NCI-H226 (cell line): ENCODE results near the gene PXMP2.
"Not testable (repeated sequence)": the region's sequence is repeated elsewhere in the genome, so short reads cannot be mapped to it uniquely, and the experiment has no call there.

Experiments
- DNase-seq: peaks from one replicate; pipeline ENCODE4 v3.0.0-alpha.2; 2015

Gene PXMP2

DNA sequence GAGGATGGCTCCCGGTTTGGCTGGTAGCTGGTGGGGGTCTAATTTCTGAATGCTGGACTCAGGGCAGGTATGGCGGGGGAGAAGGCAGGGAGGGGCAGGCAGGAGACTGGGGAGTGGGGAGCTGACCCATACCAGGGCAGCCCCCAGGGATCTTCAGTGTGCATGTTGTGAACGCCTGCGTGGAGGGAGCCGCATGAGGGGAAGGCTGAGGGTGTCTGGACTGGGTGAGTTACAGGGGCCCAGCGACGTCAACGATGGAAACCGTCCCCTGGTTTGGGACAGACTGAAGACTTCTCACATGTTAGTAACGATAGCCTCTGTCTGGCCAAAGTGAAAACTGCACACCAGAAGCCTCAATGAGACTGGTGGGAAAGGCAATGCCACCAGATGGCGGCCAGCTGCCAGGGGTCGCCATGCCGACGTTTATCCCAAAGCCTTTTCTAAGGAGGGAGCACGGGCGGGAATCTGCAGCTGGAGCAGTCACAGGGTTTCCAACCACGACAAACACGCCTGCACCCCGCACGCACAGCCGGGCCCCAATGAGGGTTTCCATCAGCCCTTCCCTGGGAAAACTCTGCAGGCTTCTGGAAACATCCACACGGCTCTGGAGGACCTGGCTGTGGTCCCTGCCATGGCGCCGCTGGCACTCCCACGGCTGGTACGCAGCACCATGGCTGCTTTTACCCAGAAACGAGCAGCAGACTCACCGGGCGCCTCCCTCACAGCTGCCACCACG lies 37.3 kb downstream of the PXMP2 start:
- no peak for DNase-seq

DNA sequence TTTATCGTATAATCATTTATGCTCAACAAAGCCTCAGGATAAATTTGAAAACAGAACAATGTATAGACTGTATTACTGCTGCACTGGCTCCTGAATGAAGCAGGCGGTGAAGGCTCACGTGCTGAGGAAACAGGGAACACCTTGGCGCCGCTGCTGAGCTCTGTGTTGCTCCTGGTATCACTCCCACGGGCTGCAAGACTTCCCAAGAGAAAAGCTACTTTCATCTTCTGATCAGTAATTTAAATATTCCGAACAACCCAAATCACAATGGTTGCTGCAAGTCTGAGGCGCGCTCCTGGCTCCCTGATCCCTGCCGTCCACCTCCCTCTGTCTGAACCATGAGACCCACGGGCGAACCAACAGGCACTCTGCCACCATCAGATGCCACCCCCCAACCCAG lies 39.0 kb downstream of the PXMP2 start:
- DNase-seq, result no peak

GRCh38 chr12:132727091-132727794 lies 39.9 kb downstream of the PXMP2 start:
- DNase-seq, result no peak

DNA sequence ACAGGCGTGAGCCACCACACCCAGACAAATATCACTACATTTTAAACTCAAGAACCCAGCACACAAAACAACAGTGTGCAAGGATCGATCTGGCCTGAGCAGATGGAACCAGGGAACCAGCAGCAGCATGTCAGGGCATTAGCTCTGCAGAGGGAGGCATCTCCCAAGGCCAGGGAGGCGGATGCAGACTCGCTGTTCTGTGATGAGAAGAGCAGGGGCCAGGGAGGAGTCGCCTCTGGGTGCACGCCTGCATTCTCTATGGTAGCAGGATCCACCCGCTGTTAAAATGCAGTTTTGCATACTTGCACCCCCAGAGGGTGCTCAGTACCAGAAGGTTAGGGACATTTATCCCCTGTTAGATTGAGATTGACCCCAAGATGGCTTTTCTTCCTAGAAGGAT lies 41.1 kb downstream of the PXMP2 start:
- no peak for DNase-seq

DNA sequence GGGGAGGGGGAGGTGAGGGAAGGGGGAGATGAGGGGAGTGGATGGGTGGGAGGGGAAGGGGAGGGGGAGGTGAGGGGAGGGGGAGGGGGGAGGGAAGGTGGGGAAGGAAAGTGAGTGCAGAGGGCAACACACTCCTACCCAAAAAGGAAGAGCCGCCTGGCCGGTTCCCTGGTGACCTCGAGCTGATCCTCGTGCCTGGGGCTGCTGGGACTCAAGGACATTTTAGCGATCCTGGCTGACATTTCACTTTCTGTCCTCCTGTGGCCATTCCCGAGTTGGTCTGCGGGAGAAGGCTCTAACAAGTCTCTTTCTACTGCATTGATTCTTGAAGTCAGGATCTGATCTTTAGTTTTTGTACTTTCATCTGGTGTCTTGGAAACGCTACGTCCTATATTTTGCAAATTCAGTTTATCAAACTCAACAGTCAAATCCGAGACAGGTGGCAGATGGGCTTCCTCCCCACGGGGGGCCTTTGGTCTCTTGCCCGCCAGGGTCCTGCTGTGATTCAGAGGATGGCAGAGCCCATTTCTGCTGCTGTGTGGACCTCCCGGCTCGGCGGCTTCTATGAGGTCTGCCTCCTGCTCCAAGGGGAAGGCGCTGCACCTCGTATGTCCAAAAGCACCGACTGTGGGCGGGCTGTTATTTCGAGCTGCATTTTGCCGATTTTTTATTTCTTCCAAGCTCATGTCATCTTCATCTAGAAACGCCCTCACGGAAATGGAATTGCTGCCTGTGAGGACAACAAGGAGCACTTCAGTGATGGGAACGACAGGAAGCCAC lies 42.3 kb downstream of the PXMP2 start:
- no peak for DNase-seq

GRCh38 chr12:132730353-132730752 lies 43.0 kb downstream of the PXMP2 start:
- no peak for DNase-seq

DNA sequence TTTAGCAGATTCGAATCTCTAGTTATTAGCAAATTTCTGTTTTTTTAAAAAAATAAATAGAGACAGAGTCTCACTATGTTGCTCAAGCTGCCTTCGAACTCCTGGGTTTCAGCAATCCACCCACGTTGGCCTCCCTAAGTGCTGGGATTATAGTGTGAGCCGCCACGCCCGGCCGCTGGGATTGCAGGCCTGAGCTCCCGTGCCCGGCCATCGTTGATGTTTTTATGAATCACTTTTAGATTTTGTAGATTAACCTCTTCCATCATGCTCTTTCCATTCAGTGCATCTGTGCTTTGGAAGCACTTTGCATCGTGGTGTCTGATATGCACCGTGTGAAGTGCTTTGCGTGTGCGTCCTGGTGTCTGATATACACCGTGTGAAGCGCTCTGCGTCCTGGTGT lies 44.2 kb downstream of the PXMP2 start:
- DNase-seq, result no peak

DNA sequence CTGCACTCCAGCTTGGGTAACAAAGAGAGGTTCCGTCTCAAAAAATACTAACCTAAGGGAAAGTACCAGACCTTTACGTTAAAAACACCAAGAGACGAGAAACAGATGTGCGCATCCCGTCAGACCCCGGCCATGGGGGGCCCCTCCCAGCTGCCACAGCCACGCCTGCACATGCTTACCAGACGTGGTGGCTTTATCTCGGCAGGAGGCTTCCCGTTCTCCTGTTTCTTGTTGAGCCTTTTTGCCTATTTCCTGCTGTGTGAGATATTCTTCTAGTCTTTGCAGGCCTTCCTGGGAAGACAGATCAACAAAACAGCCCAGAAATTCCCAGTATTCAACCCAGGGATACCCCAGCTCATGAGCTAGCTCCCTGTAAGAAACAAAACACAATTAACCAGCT lies 46.8 kb downstream of the PXMP2 start:
- no peak for DNase-seq

GRCh38 chr12:132735496-132735895 lies 48.1 kb downstream of the PXMP2 start:
- no peak for DNase-seq

DNA sequence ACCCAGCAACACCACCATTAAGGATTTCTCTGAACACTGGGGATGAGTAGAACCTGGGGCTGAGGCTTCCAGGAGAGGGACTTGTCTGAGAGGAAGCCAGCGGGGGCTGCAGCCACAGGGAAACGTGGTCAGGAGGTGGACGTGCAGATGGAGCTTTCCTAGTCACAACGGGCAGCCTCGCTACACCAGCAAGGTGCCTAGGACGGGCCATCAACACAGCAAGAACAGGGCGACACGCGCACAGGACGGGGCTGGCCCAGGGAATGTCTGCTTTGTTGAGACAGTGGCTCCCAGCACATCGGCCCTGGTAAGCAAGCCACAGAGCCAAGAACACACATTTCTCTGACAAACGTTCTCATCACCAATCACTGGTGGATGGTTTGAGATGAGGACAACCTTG lies 49.0 kb downstream of the PXMP2 start:
- DNase-seq, result no peak

DNA sequence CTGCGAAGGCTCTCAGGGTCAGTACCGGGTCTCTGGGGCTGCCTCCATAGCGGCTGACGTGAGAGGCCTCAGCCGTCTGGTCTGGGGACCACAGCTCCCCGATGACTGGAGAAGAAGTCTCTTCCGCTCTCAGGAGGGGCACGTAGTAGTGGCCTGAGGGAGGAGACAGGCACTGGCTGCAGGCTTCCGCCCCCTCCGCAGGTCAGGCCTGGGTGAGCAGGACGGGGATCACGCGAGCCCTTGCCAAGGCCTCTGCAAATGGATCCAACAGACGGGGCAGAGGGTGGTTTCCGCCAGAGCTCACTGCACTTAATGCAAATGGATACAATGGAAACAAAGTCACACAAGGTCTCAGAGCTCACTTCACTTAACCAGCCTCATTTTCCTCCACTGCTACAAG lies 49.5 kb downstream of the PXMP2 start:
- DNase-seq, result no peak

- no peak for DNase-seq
Observed at GRCh38 chr12:132739600-132740312, 52.4 kb downstream of the PXMP2 start.

DNA sequence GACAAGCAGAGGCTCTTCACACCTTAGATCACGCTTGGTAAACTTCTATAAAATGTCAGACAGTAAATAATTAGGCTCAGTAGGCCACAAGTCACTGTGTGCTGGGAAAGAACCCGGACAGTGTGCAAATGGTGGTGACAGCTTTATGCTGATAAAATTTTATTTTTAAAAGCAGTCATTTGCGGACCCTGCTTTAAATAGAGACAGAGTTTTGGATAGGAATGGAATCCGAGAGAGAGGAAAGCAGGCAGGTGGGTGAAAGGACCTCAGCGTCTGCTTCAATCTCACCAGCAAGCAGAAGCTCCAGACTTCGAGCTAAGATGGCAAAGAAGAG lies 52.9 kb downstream of the PXMP2 start:
- no peak for DNase-seq

GRCh38 chr12:132740652-132741051 lies 53.3 kb downstream of the PXMP2 start:
- DNase-seq, result no peak

DNA sequence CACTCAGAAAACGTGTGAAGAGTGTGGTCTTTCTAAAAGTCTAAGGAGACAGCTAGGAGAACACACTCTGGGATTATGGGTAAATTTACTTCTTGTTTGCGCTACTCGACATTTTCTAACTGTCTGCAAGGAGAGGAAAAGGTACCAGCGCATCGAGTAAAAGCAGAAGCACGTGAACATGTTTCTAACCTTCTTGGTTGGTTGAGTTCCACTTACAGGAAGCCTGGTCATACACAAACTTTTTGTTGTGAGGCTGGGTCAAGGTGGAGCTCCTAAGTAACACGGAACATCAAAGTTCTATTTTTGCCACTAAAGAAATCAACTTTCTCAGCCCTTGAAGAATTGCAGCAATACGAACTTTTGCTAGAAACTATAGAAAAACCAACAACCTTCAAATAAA lies 54.2 kb downstream of the PXMP2 start:
- DNase-seq, result no peak

GRCh38 chr12:132743831-132744230 lies 56.4 kb downstream of the PXMP2 start:
- no peak for DNase-seq

DNA sequence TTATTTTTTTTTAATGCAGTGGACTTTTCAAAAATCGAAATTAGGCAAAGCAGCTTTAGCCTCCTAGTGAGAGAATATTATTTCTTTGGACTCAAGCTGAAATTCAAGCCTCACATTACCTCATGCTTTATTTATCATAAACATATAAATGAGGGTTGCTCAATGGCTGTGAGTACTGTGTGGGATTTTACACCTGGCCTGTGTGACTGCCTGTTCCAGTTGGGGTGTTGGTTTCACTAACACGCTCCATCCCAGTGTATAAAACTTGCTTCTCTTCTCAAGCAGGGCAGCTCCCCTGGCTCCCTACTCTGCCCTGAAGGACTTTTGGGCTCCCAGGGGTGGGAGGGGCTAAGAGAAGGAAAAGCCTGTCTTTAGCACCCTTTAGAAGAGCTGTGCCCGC lies 59.2 kb downstream of the PXMP2 start:
- no peak for DNase-seq

DNA sequence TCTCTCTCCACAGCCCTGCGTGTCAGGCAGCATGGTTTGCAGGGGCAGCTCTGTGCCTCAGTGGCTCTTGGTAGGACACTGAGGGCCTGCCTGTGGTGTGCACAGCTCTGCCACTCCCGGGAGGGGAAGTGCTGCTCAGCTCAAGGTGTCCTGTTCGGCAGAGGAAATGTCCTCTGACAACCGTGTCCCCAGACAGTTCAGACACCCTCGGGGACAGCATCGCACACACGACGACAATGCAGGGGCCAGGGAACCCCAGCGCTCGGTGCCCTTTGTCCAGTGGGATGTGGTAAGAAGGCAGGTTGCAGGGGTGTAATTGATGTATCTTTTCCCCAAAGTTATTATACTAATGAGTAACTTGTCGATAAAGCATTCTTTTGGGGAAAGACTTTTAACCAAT lies 60.0 kb downstream of the PXMP2 start:
- no peak for DNase-seq

GRCh38 chr12:132747896-132748295 lies 60.5 kb downstream of the PXMP2 start:
- no peak for DNase-seq

GRCh38 chr12:132748319-132748718 lies 60.9 kb downstream of the PXMP2 start:
- no peak for DNase-seq

GRCh38 chr12:132753670-132754069 lies 66.3 kb downstream of the PXMP2 start:
- not testable (repeated sequence) for DNase-seq

DNA sequence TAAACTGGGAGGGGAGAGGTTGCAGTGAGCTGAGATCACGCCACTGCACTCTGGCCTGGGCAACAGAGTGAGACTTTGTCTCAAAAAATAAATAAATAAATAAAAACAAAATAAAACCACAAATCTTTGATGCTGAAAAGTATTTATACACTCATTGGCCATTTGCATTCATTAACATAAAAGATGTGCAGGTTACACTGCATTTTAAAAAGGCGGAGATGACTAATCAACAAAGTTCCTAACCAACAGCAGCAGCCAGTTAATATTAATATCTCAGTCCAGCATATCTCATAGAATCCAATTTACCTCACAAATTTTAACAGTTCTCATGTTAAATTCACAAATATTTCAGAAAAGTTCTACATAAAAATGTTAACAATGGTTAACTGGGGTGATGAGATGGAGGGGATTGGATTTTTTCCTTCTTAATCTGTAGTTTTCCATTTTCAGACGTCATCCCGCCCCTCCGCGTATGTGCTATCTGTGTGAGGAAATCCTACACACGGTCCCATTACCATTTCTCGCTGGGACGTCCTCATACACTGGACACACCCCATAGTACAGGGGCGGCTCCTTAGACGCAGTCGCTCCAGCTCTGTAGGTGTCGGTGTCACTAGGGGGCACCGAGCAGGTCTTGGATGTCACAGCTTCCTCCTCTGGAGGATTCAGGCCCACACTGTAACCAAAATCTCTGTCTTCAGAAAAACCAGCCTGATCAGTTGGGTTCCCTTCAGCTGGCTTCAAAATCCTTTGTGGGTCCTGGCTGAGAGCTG lies 67.0 kb downstream of the PXMP2 start:
- no peak for DNase-seq
